Memory B cell (primary cell): ENCODE results near the gene ANKRD1.
"Not testable (repeated sequence)": the region's sequence is repeated elsewhere in the genome, so short reads cannot be mapped to it uniquely, and the experiment has no call there.

ENCODE experiments used
- ATAC-seq: fragments of 150-1000 bp; cut with Tn5 transposase; 2 replicates; pipeline ENCODE4 v1.10.0; 2021; ENCODE audit warnings: low read depth, mild to moderate bottlenecking, moderate library complexity
- DNase-seq, 2 donors: peaks; one replicate each; pipeline ENCODE4 v3.0.0; 2022; ENCODE audit warnings: low spot score in 2 of 2
- H3K27ac Mint-ChIP-seq: one replicate; pipeline ENCODE4 v1.8.0; 2022; ENCODE audit warnings: mild to moderate bottlenecking, moderate library complexity, mixed read lengths
- H3K27me3 Mint-ChIP-seq: one replicate; pipeline ENCODE4 v1.8.0; 2022; ENCODE audit warnings: mixed read lengths
- H3K36me3 Mint-ChIP-seq: one replicate; pipeline ENCODE4 v1.8.0; 2022; ENCODE audit warnings: mild to moderate bottlenecking, mixed read lengths
- H3K4me1 Mint-ChIP-seq: one replicate; pipeline ENCODE4 v1.8.0; 2022; ENCODE audit warnings: mixed read lengths
- H3K4me3 Mint-ChIP-seq: one replicate; pipeline ENCODE4 v1.8.0; 2022; ENCODE audit warnings: mild to moderate bottlenecking, moderate library complexity, mixed read lengths
- H3K9me3 Mint-ChIP-seq: one replicate; pipeline ENCODE4 v1.8.0; 2022; ENCODE audit warnings: mixed read lengths

ANKRD1 gene

DNA sequence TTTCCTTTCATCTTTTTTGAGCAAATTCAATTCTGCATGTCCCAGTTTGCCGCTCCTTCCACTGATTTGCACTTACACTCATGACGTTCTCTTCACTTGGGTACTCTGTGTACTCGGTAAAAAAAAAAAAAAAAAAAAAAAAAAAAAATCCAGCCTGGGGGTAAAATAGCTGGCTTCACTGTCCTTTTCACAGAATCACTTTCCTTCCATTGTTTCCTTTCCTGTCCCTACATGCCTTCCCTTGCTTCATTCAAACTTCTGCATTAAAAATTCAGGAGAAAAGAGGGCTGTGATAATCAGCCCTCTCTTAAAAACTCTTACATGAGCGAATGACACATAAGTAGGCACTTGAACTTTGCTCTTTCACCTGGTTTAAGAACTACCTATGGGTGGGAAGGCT lies 8.7 kb downstream of the ANKRD1 start:
- peaks cover 2% of the 10 kb centered on the region for H3K27me3 Mint-ChIP-seq
- DNase-seq (no peak), ATAC-seq (no peak)
- H3K27ac Mint-ChIP-seq: no peak overlapping the region
- H3K4me1 Mint-ChIP-seq: peaks cover 4% of the 10 kb centered on the region
- no peaks in the 10 kb centered on the region for H3K9me3 Mint-ChIP-seq
- H3K4me3 Mint-ChIP-seq: no peak overlapping the region
- H3K36me3 Mint-ChIP-seq: no peaks in the 10 kb centered on the region

DNA sequence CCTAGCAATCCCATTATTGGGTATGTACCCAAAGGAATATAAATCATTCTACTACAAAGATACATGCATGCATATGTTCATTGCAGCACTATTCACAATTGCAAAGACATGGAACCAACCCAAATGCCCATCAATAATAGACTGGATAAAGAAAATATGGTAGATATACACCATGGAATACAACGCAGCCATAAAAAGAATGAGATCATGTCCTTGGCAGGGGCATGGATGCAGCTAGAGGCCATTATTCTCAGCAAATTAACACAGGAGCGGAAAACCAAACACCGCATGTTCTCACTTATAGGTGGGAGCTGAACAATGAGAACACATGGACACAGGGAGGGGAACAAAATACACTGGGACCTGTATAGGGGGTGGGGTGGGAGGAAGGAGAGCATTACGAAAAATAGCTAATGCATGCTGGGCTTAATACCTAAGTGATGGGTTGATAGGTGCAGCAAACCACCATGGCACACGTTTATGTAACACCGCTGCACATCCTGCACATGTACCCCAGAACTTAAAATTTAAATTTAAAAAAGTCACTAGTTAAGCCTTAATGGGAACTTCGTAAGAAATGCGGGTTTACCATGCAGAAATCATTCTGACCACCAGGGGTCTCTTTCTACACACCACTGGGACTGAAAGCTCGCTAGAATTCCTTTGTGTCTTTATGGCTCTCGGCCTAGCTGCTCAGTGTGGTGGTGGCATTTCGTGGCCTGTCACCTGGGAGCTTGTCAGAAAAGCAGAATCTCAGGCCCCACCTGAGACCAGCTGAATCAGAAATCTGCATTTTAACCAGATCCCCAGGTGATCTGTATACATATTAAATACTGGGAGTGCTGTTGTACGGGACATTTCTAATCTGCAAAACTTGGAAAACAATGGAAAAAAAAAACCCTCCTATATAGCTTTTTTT lies 9.5 kb downstream of the ANKRD1 start:
- peaks cover 2% of the 10 kb centered on the region for H3K27me3 Mint-ChIP-seq
- H3K9me3 Mint-ChIP-seq: no peaks in the 10 kb centered on the region
- no peaks in the 10 kb centered on the region for H3K36me3 Mint-ChIP-seq
- ATAC-seq: peak; percentile 79
- H3K27ac Mint-ChIP-seq: no peak overlapping the region
- peaks cover 4% of the 10 kb centered on the region for H3K4me1 Mint-ChIP-seq
- no peak overlapping the region for H3K4me3 Mint-ChIP-seq
- DNase-seq: peak; percentile 52 to 54

DNA sequence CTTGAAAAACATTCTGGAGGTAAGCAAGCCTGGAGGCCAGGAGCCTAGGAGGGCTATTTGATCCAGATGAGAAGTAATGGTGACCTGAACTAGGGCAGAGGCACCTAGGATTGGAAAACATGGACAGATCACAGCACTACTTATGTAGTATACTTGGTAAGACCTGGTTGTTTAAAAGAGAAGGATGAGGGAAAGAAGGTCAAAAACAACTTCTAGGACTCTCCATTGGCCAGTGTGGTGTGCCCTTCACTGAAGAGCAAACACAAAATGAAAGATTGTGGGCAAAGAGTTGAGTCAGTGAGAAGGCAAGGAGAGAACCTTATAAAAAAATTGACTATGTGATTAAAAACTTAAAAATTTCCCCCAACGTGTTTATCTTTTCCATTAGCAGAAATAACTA lies 14.3 kb downstream of the ANKRD1 start:
- peaks cover 12% of the 10 kb centered on the region for H3K36me3 Mint-ChIP-seq
- DNase-seq (no peak), ATAC-seq (no peak)
- H3K9me3 Mint-ChIP-seq: no peaks in the 10 kb centered on the region
- no peaks in the 10 kb centered on the region for H3K27me3 Mint-ChIP-seq
- H3K4me3 Mint-ChIP-seq: no peak overlapping the region
- no peak overlapping the region for H3K27ac Mint-ChIP-seq
- peaks cover under 1% of the 10 kb centered on the region for H3K4me1 Mint-ChIP-seq

DNA sequence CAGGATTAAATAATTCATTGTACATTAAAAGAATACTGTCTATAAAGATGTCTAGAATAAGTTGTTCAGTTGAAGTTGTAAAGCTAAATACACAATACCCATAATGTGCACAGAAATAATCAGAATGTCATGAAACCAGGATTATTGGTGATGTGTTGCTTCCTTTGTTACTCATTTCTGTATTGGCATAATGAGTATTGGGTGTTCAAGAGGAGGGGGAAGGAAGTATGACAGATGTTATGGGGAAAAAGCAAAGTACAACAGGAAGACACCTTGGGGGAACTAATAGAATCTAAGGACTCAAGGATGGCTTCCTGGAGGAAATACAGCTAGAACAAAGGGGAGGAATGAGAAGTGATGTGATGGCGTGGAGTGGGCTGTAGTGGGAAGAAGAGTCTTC lies 15.0 kb downstream of the ANKRD1 start:
- Mint-ChIP-seq H3K9me3 (no peaks in the 10 kb centered on the region), H3K27me3 (no peaks in the 10 kb centered on the region), H3K36me3 (peaks cover 14% of the 10 kb centered on the region), H3K4me1 (no peaks in the 10 kb centered on the region), H3K27ac (no peak overlapping the region), H3K4me3 (no peak overlapping the region)
- ATAC-seq (no peak), DNase-seq (no peak)

DNA sequence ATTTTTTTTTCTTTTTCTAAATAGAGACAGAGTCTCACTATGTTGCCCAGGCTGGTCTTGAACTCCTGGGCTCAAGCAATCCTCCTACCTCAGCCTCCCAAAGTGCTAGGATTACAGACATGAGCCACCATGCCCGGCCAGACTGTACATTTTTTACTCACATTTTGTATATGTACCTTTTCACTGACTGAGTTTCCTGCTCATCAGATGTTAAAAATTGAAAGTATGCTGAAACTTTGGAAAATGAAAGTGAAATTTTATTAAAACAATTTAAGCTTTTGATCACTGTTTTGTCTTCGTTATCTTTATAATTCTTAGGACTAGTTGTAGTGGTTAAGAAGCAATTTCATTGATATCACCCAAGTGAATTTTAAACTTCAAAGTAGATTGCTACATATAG lies 24.0 kb downstream of the ANKRD1 start:
- peaks cover 30% of the 10 kb centered on the region for H3K36me3 Mint-ChIP-seq
- not testable (repeated sequence) for H3K27ac Mint-ChIP-seq, H3K4me1 Mint-ChIP-seq, H3K27me3 Mint-ChIP-seq, DNase-seq, ATAC-seq, H3K9me3 Mint-ChIP-seq, H3K4me3 Mint-ChIP-seq

DNA sequence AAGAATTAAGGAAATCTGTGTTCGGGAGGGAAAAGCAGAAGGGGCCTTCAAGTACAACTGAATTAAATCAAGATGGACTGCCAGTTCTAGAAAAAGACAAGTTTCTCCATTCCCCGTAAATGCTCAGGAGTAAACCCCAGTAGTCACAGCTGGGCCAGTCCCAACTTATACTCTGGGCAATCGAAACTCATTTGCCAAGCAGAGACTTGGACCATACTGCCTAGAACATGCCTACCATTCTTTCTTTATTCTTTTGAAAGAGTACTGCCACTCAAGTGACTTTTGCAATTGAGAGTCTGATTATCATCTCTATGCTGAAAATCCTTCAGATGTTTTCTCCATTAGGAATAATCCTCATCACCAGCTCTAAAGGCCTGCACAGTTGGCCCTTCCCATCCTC lies 27.7 kb downstream of the ANKRD1 start:
- ATAC-seq (no peak), DNase-seq (no peak)
- no peak overlapping the region for H3K27ac Mint-ChIP-seq
- H3K4me1 Mint-ChIP-seq: peaks cover 2% of the 10 kb centered on the region
- no peak overlapping the region for H3K4me3 Mint-ChIP-seq
- peaks cover 37% of the 10 kb centered on the region for H3K36me3 Mint-ChIP-seq
- no peaks in the 10 kb centered on the region for H3K27me3 Mint-ChIP-seq
- H3K9me3 Mint-ChIP-seq: no peaks in the 10 kb centered on the region

DNA sequence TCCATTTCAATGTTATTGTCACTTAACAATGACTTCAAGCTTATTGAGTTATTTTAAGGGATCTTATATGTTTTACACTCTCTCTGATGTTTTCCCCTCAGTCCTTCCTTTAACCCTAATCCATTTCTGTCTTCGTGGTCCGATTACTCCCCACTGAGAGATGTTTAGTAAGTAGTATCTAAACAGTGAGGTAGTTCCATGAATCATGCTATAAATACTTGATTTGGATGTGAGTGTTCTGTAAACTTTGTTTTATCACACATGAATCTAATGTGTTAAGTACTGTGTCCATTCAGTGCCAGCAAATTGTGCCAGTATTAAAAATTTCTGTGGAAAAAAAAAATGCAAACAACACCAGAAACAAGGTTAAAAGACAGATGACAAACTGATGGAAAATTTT lies 30.5 kb downstream of the ANKRD1 start:
- no peak for ATAC-seq
- no peak overlapping the region for H3K27ac Mint-ChIP-seq
- H3K36me3 Mint-ChIP-seq: peaks cover 42% of the 10 kb centered on the region
- H3K4me3 Mint-ChIP-seq: no peak overlapping the region
- no peaks in the 10 kb centered on the region for H3K27me3 Mint-ChIP-seq
- DNase-seq: no peak
- H3K4me1 Mint-ChIP-seq: peaks cover 2% of the 10 kb centered on the region
- no peaks in the 10 kb centered on the region for H3K9me3 Mint-ChIP-seq

DNA sequence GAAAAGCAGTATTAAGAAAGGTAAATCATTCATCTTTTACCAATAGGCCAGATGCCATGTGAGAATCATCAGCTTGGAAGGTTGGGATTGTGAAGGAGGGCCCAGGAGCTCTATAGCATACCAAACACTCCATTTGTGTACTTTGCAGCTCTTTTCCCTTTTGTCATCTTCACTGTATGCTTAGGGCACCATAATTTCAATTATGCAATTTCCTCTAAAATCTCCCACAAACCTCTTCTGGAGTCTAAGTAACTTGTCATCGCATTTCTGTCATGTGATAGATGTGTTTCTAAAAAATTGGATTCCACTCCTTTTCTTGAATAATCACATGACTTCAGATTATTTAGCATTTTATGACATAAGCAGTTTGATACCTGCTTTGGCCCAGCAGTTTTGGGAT lies 31.3 kb downstream of the ANKRD1 start:
- H3K27ac Mint-ChIP-seq: no peak overlapping the region
- H3K4me1 Mint-ChIP-seq: peaks cover 2% of the 10 kb centered on the region
- no peak for ATAC-seq
- H3K4me3 Mint-ChIP-seq: no peak overlapping the region
- no peaks in the 10 kb centered on the region for H3K9me3 Mint-ChIP-seq
- no peaks in the 10 kb centered on the region for H3K27me3 Mint-ChIP-seq
- H3K36me3 Mint-ChIP-seq: peaks cover 45% of the 10 kb centered on the region
- DNase-seq: no peak

DNA sequence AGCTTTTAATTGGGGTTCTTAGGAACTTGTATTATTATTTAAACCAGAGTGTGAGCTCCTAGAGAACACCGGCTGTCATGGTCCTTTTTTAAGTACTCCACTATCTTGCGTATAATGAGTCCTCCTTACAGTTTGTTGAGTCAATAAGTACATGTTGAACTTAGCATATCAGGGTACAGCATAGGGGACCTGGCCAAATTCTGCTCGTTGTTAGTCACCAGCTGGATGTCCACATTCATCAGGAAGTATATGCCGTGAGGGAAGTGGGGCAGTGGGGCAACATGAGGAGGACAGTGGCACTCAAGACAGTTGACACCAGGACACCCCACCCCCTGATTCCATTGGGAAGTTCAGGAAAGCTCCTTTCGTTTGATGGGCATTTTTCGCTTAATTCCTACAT lies 32.5 kb downstream of the ANKRD1 start:
- H3K9me3 Mint-ChIP-seq: no peaks in the 10 kb centered on the region
- H3K27ac Mint-ChIP-seq: no peak overlapping the region
- peaks cover 42% of the 10 kb centered on the region for H3K36me3 Mint-ChIP-seq
- peaks cover 2% of the 10 kb centered on the region for H3K4me1 Mint-ChIP-seq
- H3K4me3 Mint-ChIP-seq: no peak overlapping the region
- ATAC-seq: no peak
- H3K27me3 Mint-ChIP-seq: no peaks in the 10 kb centered on the region
- no peak for DNase-seq

DNA sequence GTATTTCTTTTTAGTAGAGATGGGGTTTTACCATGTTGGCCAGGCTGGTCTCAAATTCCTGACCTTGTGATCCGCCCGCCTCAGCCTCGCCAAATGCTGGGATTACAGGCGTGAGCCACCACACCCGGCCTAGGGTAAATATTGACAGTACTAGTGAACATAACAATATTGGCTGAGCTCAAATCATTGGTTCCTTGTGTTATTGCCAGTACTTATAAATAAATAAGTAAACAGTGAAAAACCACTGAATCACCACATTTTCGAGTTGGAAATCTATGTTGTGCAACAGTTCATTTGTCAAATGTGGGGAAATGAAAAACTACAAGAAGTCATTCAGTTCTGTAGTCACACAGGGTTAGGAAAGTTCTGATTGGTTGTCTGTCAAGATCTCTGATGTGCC lies 33.3 kb downstream of the ANKRD1 start:
- ATAC-seq (no peak), DNase-seq (no peak)
- peaks cover 2% of the 10 kb centered on the region for H3K4me1 Mint-ChIP-seq
- H3K9me3 Mint-ChIP-seq: no peaks in the 10 kb centered on the region
- H3K36me3 Mint-ChIP-seq: peaks cover 37% of the 10 kb centered on the region
- H3K27ac Mint-ChIP-seq: no peak overlapping the region
- no peak overlapping the region for H3K4me3 Mint-ChIP-seq
- H3K27me3 Mint-ChIP-seq: no peaks in the 10 kb centered on the region

DNA sequence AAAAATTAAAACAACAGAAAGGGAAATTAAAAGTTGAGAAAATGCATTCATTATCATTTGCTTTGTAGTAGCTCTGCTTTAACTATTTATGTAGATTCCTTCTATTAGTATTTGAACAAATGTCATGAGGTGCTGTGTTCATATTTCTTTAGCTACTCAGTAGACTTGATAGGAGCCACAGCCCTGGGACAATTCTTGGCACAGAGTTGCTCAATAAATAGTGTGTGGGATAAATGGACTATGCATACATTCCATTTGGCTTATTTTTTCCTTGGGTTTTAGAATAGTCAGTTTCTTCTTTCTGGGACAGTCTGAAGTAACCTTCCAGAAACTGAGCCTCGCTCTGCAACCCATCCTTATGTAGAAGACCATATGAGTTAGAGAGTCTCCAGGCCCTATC lies 35.7 kb downstream of the ANKRD1 start:
- no peaks in the 10 kb centered on the region for H3K4me1 Mint-ChIP-seq
- ATAC-seq: no peak
- no peak overlapping the region for H3K27ac Mint-ChIP-seq

DNA sequence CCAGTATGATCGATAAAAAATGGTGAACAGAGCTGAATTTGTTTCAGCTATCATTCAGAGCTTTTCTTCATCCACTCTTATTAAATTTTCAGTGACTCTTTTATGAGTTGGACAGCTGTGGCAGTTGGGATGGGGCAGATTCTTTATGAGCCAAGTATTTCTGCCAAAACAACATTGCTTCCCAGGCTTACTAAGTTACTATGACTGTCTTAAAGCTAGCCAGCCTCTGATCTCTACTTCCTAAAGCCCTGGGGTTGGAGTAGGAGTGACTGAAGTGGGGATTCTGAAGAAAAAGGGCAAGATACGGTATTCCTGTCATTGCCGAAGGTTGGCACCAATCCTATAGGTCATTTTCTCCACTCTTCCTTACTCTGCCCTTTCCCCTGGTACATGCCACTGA lies 36.5 kb downstream of the ANKRD1 start:
- H3K36me3 Mint-ChIP-seq: peaks cover 29% of the 10 kb centered on the region
- no peak for ATAC-seq
- H3K27ac Mint-ChIP-seq: no peak overlapping the region
- no peak overlapping the region for H3K4me3 Mint-ChIP-seq
- H3K9me3 Mint-ChIP-seq: no peaks in the 10 kb centered on the region
- DNase-seq: no peak
- H3K27me3 Mint-ChIP-seq: no peaks in the 10 kb centered on the region
- H3K4me1 Mint-ChIP-seq: no peaks in the 10 kb centered on the region

More for the DNA sequence above, 35.7 kb downstream of the ANKRD1 start:
- Mint-ChIP-seq H3K9me3 (no peaks in the 10 kb centered on the region), H3K27me3 (no peaks in the 10 kb centered on the region), H3K36me3 (peaks cover 28% of the 10 kb centered on the region), H3K4me3 (no peak overlapping the region)
- DNase-seq: no peak

DNA sequence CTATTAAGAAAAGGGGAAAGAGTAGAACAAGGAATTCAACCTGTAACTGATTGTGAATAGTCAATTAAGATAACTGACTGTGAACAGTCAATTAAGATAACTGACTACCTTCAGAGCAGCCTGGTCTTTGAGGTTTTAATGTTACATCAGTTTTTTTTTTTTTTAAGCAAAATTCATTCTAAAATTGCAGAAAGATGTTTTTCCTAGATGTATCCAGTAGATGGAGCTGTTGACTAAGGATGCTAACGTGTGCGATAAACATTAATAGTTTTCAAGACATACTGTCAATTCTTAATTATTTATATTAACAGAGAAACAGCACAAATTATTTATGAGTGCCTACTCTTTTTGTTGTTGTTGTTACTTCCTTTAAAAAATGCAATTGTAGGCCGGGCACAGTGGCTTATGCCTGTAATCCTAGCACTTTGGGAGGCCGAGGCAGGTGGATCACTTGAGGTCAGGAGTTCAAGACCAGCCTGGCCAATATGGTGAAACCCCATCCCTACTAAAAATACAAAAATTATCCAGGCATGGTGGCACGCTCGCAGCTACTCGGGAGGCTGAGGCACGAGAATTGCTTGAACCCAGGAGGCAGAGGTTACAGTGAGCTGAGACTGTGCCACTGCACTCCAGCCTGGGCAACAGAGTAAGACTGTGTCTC lies 40.7 kb downstream of the ANKRD1 start:
- ATAC-seq: peak; percentile 19
- not testable (repeated sequence) for DNase-seq, H3K27ac Mint-ChIP-seq, H3K4me3 Mint-ChIP-seq, H3K4me1 Mint-ChIP-seq, H3K9me3 Mint-ChIP-seq, H3K27me3 Mint-ChIP-seq
- peaks cover 32% of the 10 kb centered on the region for H3K36me3 Mint-ChIP-seq

DNA sequence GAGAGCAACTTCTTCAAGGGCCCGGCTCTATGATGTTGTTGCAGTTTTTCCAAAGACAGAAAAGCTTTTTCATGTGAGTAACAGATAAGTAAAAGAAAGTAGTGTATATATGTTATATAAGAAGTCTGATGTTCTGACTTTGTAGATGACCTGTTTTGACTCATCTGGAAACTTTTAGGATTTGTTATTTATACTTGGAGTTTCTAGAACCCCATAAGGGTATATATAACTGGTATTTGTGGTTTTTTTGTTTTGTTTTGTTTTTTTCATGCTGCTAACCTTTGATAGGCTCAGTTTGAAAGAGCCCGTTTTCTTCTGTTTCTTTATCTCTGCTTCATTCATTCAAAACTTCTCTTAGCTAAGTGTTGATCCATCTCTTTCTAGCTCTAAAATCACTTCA lies 41.8 kb downstream of the ANKRD1 start:
- DNase-seq (no peak), ATAC-seq (no peak)
- H3K27me3 Mint-ChIP-seq: no peaks in the 10 kb centered on the region
- no peak overlapping the region for H3K4me3 Mint-ChIP-seq
- H3K36me3 Mint-ChIP-seq: peaks cover 28% of the 10 kb centered on the region
- H3K4me1 Mint-ChIP-seq: peaks cover 3% of the 10 kb centered on the region
- no peaks in the 10 kb centered on the region for H3K9me3 Mint-ChIP-seq
- H3K27ac Mint-ChIP-seq: no peak overlapping the region

DNA sequence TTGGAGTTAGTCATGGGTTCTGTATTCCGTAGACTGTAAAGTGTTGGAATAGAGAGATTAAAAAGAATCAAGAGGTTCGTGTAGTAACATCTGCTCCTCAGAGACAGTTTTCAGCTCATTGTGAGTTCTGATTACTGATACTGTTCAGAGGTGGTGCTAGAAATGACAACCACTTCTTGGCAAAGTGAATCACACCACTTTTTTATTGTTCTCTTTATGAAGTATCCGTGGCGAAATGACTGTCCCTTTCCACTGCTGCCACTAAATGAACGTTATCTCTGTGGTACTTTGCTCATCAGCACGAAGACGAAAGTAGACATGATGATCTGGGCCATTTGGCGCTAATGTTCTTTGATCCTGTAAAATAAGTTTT lies 48.3 kb downstream of the ANKRD1 start:
- Mint-ChIP-seq H3K36me3 (peaks cover 18% of the 10 kb centered on the region), H3K27me3 (peaks cover 10% of the 10 kb centered on the region), H3K4me1 (peaks cover 14% of the 10 kb centered on the region), H3K4me3 (peak overlapping the region; percentile 96), H3K9me3 (peaks cover 6% of the 10 kb centered on the region), H3K27ac (peak overlapping the region; percentile 89)
- DNase-seq (no peak), ATAC-seq (no peak)
